SK-N-DZ (cell line): ENCODE results near the gene CELA2B. TPM values are rescaled to one million over a fixed set of nuclear protein-coding genes. Genes with fewer than 3 reads are reported as not detected.
"Not testable (repeated sequence)": the region's sequence is repeated elsewhere in the genome, so short reads cannot be mapped to it uniquely, and the experiment has no call there.

ENCODE experiments used
- DNase-seq: peaks from one replicate; pipeline ENCODE4 v3.0.0-alpha.2; 2015; ENCODE audit warnings: low spot score
- polyA plus RNA-seq, 2 experiments: library from polyadenylated mRNA; depleted of rRNA; stranded (reverse); fragments of >200 nt; gene quantifications; 2 replicates each; pipeline ENCODE4 v1.2.3, GENCODE V29; 2014

Gene CELA2B
- polyA plus RNA-seq (2014; cell fraction: cytosol; rRNA removed) = not detected in 2 replicates
- polyA plus RNA-seq (2014; cell fraction: nucleus; rRNA removed) = not detected in 2 replicates

DNA sequence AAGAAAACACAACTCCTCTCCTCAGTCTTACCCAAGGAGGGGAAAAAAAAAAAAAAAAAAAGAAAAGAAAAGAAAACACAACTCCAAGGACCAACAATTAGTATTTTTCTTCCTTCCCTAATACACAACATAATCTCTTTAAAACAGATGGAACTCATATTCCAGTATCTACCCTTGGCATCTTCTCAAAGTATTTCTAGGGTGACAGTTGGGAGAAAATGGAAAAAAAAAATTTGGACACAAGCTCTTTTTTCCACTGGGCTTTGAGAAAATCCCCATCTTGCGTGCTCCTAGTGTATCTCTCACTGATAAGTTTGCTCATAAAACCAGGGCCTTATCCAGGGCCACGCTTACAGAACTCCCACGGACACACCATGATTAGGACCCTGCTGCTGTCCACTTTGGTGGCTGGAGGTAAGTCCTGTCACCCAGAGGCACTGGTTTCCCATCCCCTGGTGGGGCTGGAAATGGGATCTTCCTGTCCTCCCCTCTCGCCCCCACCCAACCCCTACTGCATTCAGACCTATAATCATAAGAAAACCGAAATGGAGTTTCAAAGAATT, at the start of gene CELA2B:
TSS of gene CELA2B (plus strand) at position 353 of the 563 bp plus-strand sequence. CDS start at position 375, 22 bp downstream.
- no peak for DNase-seq

GRCh38 chr1:15426492-15427279, 49.2 kb upstream of the CELA2B start:
- DNase-seq = no peak

GRCh38 chr1:15427280-15427666, 48.6 kb upstream of the CELA2B start:
- DNase-seq = no peak

- DNase-seq = not testable (repeated sequence)
Measured at GRCh38 chr1:15428252-15428651, 47.7 kb upstream of the CELA2B start.

GRCh38 chr1:15428815-15429435, 47.0 kb upstream of the CELA2B start:
- DNase-seq = no peak

GRCh38 chr1:15429701-15430149, 46.2 kb upstream of the CELA2B start:
- DNase-seq = no peak

DNA sequence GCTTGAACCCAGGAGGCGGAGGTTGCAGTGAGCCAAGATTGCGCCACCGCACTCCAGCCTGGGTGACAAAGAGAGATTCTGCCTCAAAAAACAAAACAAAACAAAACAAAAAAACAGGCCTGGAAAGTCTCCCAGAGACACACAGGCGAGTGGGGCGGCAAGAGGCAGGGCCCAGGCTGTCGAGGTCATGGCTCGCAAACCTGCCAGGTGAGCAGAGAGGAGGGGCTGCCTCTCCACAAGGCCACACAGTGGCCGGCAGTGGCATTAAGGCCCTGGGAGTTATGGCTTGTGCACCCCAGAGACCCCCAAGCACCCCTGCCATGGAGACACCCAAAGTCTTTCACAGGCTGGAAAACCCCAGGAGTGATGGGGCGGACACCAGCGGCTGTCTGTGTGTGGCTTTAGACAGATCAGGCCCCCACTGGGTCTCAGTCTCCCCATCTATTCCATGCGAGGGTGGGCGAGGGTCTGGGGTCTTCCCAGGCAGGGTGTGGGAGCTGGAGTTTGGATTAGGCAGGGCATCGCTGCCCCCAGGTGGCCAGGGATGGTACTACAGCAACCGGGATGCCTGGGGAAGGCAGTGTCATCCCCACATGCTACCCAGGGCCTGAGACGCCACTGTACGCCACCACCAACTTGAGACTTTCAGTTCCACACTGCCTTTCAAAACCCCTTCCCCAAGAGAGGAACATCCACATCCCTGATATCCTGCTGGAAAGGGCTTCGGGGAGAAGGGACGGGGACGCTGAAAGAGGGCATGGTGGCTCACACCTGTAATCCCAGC, 44.9 kb upstream of the CELA2B start:
- DNase-seq = peak; percentile 61

GRCh38 chr1:15431571-15431948, 44.3 kb upstream of the CELA2B start:
- no peak for DNase-seq

DNA sequence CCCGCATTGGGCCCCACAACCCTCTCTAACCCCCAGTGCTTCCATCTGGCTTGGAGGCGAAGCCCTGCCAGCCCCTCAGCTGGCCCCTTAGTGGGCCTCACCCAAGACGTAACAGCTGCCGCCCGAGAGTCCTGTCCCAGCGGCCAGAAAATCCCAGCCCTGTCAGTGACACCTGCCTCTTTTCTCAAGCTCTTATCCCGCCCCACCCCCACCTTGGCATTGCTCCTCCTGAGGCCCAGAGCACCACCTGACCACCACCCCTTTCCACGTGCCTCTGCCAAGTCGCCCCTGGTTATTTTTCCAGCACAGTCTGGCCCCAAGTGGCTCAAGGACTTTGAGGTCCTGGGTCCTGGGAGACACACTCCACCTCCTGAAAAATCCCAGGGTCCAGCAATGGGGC, 43.6 kb upstream of the CELA2B start:
- no peak for DNase-seq

DNA sequence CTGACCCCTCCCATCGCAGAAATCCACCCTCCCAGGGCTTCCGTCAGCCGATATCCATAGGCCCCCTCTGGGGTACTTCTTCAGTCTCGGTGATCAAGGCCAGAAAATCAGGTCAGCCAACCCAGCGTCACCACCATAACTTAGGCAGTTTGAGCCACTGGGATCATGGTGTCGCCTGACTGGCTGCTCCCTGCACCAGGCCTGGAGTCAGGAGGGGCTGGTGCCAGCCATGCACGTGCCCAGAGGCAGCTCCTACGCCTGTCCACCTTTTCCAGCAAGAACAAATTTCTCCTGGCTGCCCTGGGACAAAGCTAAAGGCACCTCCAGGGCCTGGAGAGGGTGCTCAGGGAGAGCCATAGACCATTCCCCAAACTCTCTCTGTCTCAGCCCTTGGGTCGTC, 42.4 kb upstream of the CELA2B start:
- DNase-seq = no peak

- DNase-seq = not testable (repeated sequence)
Measured at GRCh38 chr1:15434739-15435138, 41.2 kb upstream of the CELA2B start.

- no peak for DNase-seq
Measured at GRCh38 chr1:15435239-15436077, 40.4 kb upstream of the CELA2B start.

DNA sequence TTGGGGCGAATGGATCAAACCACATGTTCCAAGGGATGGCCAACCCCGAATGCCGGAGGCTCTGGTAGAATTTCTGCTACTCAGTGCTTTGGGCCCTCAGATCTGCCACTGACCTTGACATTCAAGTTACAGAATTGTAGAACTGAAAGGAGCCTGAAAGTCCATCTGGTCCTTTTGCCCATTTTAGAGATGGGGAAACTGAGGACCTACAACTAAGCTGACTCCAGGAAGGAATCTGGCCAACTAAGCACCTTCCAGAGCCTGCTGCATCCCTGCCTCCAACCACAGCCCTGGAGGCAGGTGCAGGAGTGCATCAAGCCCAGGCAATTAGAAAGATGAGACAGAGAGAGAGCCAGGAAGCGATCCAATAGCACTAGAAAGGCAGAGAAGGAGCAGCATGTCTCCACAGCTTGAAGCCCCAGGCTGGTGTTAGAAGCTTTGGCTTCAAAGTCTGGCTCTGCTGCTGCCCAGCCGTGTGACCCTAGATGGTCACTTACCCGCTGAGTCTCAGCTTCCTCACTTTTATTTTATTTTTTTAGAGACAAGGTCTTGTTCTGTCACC, 38.9 kb upstream of the CELA2B start:
- DNase-seq = no peak

GRCh38 chr1:15439325-15439724, 36.6 kb upstream of the CELA2B start:
- no peak for DNase-seq

- no peak for DNase-seq
Measured at GRCh38 chr1:15440357-15440756, 35.5 kb upstream of the CELA2B start.

DNA sequence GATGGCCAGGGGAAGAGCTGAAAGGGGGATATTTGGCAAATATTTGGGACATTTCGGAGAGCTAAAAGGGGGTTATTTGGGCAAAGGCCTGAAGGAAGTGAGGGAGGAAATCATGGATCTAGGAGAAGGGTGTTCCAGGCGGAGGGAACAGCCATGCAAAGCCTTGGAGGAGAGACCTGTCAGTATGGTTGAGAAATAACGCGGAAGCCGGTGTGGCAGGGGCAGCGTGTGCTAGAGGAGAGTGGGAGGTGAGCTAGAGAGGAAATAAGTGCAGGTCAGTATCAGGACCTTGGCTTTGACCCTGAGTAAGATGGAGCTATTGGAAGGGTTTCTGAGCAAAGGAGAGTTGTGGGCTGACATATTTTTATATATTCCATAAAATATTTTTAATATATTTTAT, 34.7 kb upstream of the CELA2B start:
- DNase-seq = no peak

- DNase-seq = no peak
Measured at GRCh38 chr1:15442119-15442518, 33.8 kb upstream of the CELA2B start.

DNA sequence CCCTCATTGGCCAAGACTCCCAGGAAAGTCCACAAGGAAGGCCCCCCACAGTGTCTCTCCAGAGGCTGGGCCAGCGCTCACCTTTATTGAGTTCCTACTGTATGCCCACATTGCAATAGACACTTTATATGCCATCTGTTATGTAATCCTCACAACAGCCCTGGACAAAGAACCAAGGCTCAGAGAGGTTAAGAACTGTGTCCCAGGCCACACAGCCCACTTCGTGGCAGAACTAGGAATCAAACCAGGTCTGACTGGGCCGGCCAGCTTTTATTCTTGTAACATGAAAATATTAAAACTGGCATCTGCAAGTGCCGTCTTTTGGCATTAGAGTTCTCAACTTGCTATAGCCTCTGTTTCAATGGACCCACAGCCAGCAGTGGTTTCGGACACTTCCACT, 33.1 kb upstream of the CELA2B start:
- DNase-seq = no peak

DNA sequence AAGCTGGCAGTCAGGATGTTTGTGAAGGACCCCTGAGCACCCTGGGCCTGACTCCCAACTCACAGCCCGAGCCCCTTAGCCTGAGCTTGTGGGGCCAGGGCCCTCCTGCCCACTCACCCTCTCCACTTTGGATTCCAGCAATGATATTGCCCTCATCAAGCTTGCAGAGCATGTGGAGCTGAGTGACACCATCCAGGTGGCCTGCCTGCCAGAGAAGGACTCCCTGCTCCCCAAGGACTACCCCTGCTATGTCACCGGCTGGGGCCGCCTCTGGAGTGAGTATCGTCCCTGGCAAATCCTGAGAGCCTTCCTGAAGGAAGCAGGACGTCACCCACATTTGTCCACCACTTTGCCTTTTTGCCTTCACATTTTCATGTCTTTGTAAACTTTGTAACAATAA, 32.6 kb upstream of the CELA2B start:
- no peak for DNase-seq
